Neural cell (in vitro differentiated cells): ENCODE measurements around the gene CCDC148.

ENCODE experiments used
- EP300 ChIP-seq: fragments of 450-650 bp; conservative IDR thresholded peaks from 2 replicates; pipeline ENCODE4 v1.6.1; 2014; ENCODE audit warnings: antibody characterized with exemption, mild to moderate bottlenecking, moderate library complexity; ENCODE audit not compliant: poor library complexity, severe bottlenecking
- TF ChIP-seq, protein P1 (sequence below): fragments of 450-650 bp; IDR thresholded peaks from 2 replicates; pipeline ENCODE4 v1.5.1; 2014; ENCODE audit warnings: antibody characterized with exemption, mild to moderate bottlenecking, moderate library complexity; ENCODE audit not compliant: poor library complexity, severe bottlenecking

DNA sequence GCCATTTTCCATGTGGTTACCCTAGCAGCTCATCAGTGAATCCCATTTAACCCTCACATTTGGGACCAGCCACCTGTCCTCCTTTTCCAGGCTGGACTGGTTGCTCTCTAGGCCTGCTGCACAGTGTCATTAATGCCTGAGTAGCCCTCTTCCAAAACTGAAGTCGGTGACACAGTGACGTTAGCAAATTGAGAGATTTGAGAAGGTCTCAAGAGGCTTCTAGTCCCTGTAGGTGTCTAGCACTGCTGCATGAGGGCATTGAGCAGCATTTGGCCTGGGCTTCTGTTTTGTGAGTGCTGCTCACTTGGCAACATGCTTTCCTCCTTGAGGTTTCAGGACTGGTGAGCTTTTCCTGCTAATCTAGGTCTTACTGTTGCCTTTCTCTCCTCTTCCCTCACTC, 36.9 kb upstream of the CCDC148 start:
- TF ChIP-seq, protein P1, sequence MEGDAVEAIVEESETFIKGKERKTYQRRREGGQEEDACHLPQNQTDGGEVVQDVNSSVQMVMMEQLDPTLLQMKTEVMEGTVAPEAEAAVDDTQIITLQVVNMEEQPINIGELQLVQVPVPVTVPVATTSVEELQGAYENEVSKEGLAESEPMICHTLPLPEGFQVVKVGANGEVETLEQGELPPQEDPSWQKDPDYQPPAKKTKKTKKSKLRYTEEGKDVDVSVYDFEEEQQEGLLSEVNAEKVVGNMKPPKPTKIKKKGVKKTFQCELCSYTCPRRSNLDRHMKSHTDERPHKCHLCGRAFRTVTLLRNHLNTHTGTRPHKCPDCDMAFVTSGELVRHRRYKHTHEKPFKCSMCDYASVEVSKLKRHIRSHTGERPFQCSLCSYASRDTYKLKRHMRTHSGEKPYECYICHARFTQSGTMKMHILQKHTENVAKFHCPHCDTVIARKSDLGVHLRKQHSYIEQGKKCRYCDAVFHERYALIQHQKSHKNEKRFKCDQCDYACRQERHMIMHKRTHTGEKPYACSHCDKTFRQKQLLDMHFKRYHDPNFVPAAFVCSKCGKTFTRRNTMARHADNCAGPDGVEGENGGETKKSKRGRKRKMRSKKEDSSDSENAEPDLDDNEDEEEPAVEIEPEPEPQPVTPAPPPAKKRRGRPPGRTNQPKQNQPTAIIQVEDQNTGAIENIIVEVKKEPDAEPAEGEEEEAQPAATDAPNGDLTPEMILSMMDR, result no peak
- TF ChIP-seq EP300, result no peak
